Uterus (tissue), 4 donors: Measurements from ENCODE around the gene CCDC85A. TPM values are rescaled to one million over a fixed set of nuclear protein-coding genes. Genes with fewer than 3 reads are reported as not detected.

Source experiments
- DNase-seq, 2 donors: peaks; one replicate each; pipeline ENCODE4 v3.0.0-alpha.2; 2019 to 2020
- H3K27ac ChIP-seq, 2 donors: fragments of 200-600 bp; sonication (generic); 1 replicate in 1 of 2; 2 replicates in 1 of 2; pipeline ENCODE4 v1.5.1; 2016 to 2018
- H3K27me3 ChIP-seq, 2 donors: fragments of 200-600 bp; sonication (generic); one replicate each; pipeline ENCODE4 v1.5.1; 2018 to 2019; ENCODE audit warnings: control low read depth in 1 of 2
- H3K36me3 ChIP-seq, 2 donors: fragments of 200-600 bp; sonication (generic); one replicate each; pipeline ENCODE4 v1.5.1; 2019; ENCODE audit warnings: control low read depth in 1 of 2
- H3K4me1 ChIP-seq, 2 donors: fragments of 200-600 bp; sonication (generic); one replicate each; pipeline ENCODE4 v1.5.1; 2018 to 2019; ENCODE audit warnings: control low read depth in 1 of 2
- H3K4me3 ChIP-seq, 2 donors: fragments of 200-600 bp; sonication (generic); 1 replicate in 1 of 2; 2 replicates in 1 of 2; pipeline ENCODE4 v1.5.1; 2018 to 2019; ENCODE audit warnings: mild to moderate bottlenecking in 1 of 2
- H3K9me3 ChIP-seq, 2 donors: fragments of 200-600 bp; sonication (generic); one replicate each; pipeline ENCODE4 v1.5.1; 2019; ENCODE audit warnings: control low read depth in 1 of 2
- CTCF ChIP-seq, 4 experiments: fragments of 200-600 bp in 2 of 4; fragments of 450-650 bp in 2 of 4; sonication (generic) in 2 of 4; IDR thresholded peaks; one replicate each; pipeline ENCODE4 v1.5.1; 2016 to 2019; ENCODE audit warnings: antibody characterized with exemption in 4 of 4, mild to moderate bottlenecking in 2 of 4, moderate library complexity in 1 of 4
- POLR2A ChIP-seq, 2 donors: fragments of 450-650 bp; IDR thresholded peaks; one replicate each; pipeline ENCODE4 v1.6.1; 2016; ENCODE audit warnings: antibody characterized with exemption in 2 of 2, mild to moderate bottlenecking in 1 of 2, moderate library complexity in 1 of 2
- intact Hi-C: fragments of 100-400 bp; cut with DNase I; formaldehyde crosslinking; loops from one replicate; pipeline ENCODE4 v1.15.1; 2023; ENCODE audit warnings: low total_unique reads
- total RNA-seq, 4 donors: library from RNA; depleted of rRNA in 3 of 4; stranded (reverse); fragments of >200 nt in 3 of 4; gene quantifications; one replicate each; pipeline versions ENCODE4 v1.1.0 to v1.2.4, GENCODE V29; 2014 to 2023
- donor health status: DM: yes; HTN: yes; CAD: no.

Gene CCDC85A
- total RNA-seq, 4 donors from 2014 or later = 4.7 to 23.2 (median 16.8) TPM

- H3K36me3 ChIP-seq = no peaks in the 10 kb centered on the region
- TF ChIP-seq CTCF (IDR thresholded peaks at IDR 0.05) (no peak), POLR2A (IDR thresholded peaks at IDR 0.05) (no peak)
- H3K4me3 ChIP-seq = no peak overlapping the region
- intact Hi-C loops = no loop called here
- no peaks in the 10 kb centered on the region for H3K9me3 ChIP-seq
- H3K4me1 ChIP-seq = no peaks in the 10 kb centered on the region
- no peak overlapping the region for H3K27ac ChIP-seq
- DNase-seq = no peak
- H3K27me3 ChIP-seq = no peaks in the 10 kb centered on the region
These were observed 76.6 kb downstream of the CCDC85A start for GRCh38 chr2:56260415-56260814.

- Histone ChIP-seq H3K27me3 (no peaks in the 10 kb centered on the region), H3K27ac (no peak overlapping the region), H3K36me3 (no peaks in the 10 kb centered on the region), H3K4me1 (no peaks in the 10 kb centered on the region), H3K4me3 (no peak overlapping the region), H3K9me3 (no peaks in the 10 kb centered on the region)
- TF ChIP-seq POLR2A (IDR thresholded peaks at IDR 0.05) (no peak), CTCF (IDR thresholded peaks at IDR 0.05) (no peak)
- intact Hi-C loops = no loop called here
- no peak for DNase-seq
These were observed 78.5 kb downstream of the CCDC85A start for GRCh38 chr2:56262241-56262640.

- intact Hi-C loops = no loop called here
- no peak overlapping the region for H3K4me3 ChIP-seq
- H3K9me3 ChIP-seq = no peaks in the 10 kb centered on the region
- H3K27me3 ChIP-seq = no peaks in the 10 kb centered on the region
- DNase-seq = no peak
- H3K27ac ChIP-seq = no peak overlapping the region
- no peak for TF ChIP-seq CTCF (IDR thresholded peaks at IDR 0.05)
- TF ChIP-seq POLR2A (IDR thresholded peaks at IDR 0.05) = no peak
- no peaks in the 10 kb centered on the region for H3K4me1 ChIP-seq
- no peaks in the 10 kb centered on the region for H3K36me3 ChIP-seq
These were observed 80.1 kb downstream of the CCDC85A start for GRCh38 chr2:56263876-56264275.

- H3K27me3 ChIP-seq = no peaks in the 10 kb centered on the region
- no peak overlapping the region for H3K27ac ChIP-seq
- no peaks in the 10 kb centered on the region for H3K36me3 ChIP-seq
- H3K9me3 ChIP-seq = no peaks in the 10 kb centered on the region
- intact Hi-C loops = no loop called here
- no peak for DNase-seq
- no peaks in the 10 kb centered on the region for H3K4me1 ChIP-seq
- TF ChIP-seq POLR2A (IDR thresholded peaks at IDR 0.05) = no peak
- no peak for TF ChIP-seq CTCF (IDR thresholded peaks at IDR 0.05)
- no peak overlapping the region for H3K4me3 ChIP-seq
These were observed 83.1 kb downstream of the CCDC85A start for GRCh38 chr2:56266761-56267414.

GRCh38 chr2:56267415-56267788 lies 83.6 kb downstream of the CCDC85A start:
- TF ChIP-seq CTCF (IDR thresholded peaks at IDR 0.05) (no peak), POLR2A (IDR thresholded peaks at IDR 0.05) (no peak)
- H3K4me3 ChIP-seq = no peak overlapping the region
- H3K27me3 ChIP-seq = no peaks in the 10 kb centered on the region
- intact Hi-C loops = no loop called here
- no peak for DNase-seq
- no peaks in the 10 kb centered on the region for H3K4me1 ChIP-seq
- H3K27ac ChIP-seq = no peak overlapping the region
- H3K36me3 ChIP-seq = no peaks in the 10 kb centered on the region
- H3K9me3 ChIP-seq = no peaks in the 10 kb centered on the region
